ENCODE data around the gene GJC3. TPM values are rescaled to one million over a fixed set of nuclear protein-coding genes. Genes with fewer than 3 reads are reported as not detected.
"Not testable (repeated sequence)": the region's sequence is repeated elsewhere in the genome, so short reads cannot be mapped to it uniquely, and the experiment has no call there.

Gene GJC3
- total RNA-seq, 3 donors from 2014 or later (not counting 1 experiment from before 2014, with no cell fraction given): not detected

DNA sequence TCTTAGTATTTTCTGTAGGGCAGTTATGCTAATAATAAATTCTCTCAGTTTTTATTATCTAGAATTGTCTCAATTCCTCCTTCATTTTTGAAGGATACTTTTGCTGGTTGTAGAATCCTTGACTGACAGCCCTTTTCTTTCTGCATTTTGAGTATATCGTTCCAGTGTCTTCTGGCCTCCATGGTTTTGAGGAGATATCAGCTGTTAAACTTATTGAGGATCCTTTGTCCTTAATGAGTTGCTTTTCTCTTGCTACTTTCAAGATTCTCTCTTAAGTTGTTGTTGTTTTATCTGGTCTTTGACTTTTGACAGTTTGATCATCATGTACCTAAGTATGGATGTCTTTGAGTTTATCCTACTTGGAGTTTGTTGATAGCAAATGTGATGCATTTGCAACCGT is 8.9 kb upstream of the GJC3 start:
- 100% methylated on average over 1 of the region's 2 CpGs for WGBS (ENCODE audit: insufficient coverage)
- Mint-ChIP-seq H3K36me3 (no peaks in the 10 kb centered on the region), H3K9me3 (no peaks in the 10 kb centered on the region), H3K4me1 (no peaks in the 10 kb centered on the region), H3K4me3 (no peak overlapping the region), H3K27ac (no peak overlapping the region), H3K27me3 (ENCODE audit: low read depth in 2 of 2) (peaks cover 43 to 62% of the 10 kb centered on the region in 2 donors)
- H3K27ac ChIP-seq (ENCODE audit: low read length): no peak overlapping the region
- TF ChIP-seq, protein P1, sequence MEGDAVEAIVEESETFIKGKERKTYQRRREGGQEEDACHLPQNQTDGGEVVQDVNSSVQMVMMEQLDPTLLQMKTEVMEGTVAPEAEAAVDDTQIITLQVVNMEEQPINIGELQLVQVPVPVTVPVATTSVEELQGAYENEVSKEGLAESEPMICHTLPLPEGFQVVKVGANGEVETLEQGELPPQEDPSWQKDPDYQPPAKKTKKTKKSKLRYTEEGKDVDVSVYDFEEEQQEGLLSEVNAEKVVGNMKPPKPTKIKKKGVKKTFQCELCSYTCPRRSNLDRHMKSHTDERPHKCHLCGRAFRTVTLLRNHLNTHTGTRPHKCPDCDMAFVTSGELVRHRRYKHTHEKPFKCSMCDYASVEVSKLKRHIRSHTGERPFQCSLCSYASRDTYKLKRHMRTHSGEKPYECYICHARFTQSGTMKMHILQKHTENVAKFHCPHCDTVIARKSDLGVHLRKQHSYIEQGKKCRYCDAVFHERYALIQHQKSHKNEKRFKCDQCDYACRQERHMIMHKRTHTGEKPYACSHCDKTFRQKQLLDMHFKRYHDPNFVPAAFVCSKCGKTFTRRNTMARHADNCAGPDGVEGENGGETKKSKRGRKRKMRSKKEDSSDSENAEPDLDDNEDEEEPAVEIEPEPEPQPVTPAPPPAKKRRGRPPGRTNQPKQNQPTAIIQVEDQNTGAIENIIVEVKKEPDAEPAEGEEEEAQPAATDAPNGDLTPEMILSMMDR (IDR thresholded peaks at IDR 0.05): no peak
- no peaks in the 10 kb centered on the region for H3K4me1 ChIP-seq (ENCODE audit: control insufficient read depth, insufficient read depth, low read length)
- H3K4me3 ChIP-seq (ENCODE audit: low read length): no peak overlapping the region
- intact Hi-C loops (cut with micrococcal nuclease): no loop called here
- H3K27me3 ChIP-seq (ENCODE audit: control insufficient read depth, insufficient read depth, low read length): peaks cover 6% of the 10 kb centered on the region
- no peaks in the 10 kb centered on the region for H3K9me3 ChIP-seq (ENCODE audit: control insufficient read depth, insufficient read depth, low read length)
- DNase-seq (no peak), ATAC-seq (no peak)
- no peaks in the 10 kb centered on the region for H3K36me3 ChIP-seq (ENCODE audit: control insufficient read depth, insufficient read depth, low read length)

- intact Hi-C loops (cut with micrococcal nuclease); H3K4me1 Mint-ChIP-seq; H3K9me3 ChIP-seq (ENCODE audit: control insufficient read depth, insufficient read depth, low read length); H3K4me3 Mint-ChIP-seq; H3K36me3 ChIP-seq (ENCODE audit: control insufficient read depth, insufficient read depth, low read length); ATAC-seq; H3K27me3 ChIP-seq (ENCODE audit: control insufficient read depth, insufficient read depth, low read length); H3K9me3 Mint-ChIP-seq; H3K27ac ChIP-seq (ENCODE audit: low read length); H3K4me1 ChIP-seq (ENCODE audit: control insufficient read depth, insufficient read depth, low read length); DNase-seq; H3K27ac Mint-ChIP-seq; H3K36me3 Mint-ChIP-seq; H3K4me3 ChIP-seq (ENCODE audit: low read length): not testable (repeated sequence)
- 50% methylated on average over 4 of the region's 4 CpGs for WGBS (ENCODE audit: insufficient coverage)
- H3K27me3 Mint-ChIP-seq (ENCODE audit: low read depth in 2 of 2): peaks cover 43 to 54% of the 10 kb centered on the region in 2 donors
These were observed 5.6 kb upstream of the GJC3 start for GRCh38 chr7:99935009-99935408.

- Mint-ChIP-seq H3K4me3 (no peak overlapping the region), H3K36me3 (no peaks in the 10 kb centered on the region), H3K27ac (no peak overlapping the region), H3K27me3 (ENCODE audit: low read depth in 2 of 2) (peaks cover 54 to 71% of the 10 kb centered on the region in 2 donors), H3K4me1 (peaks cover 0 to 5% of the 10 kb centered on the region in 2 donors), H3K9me3 (no peaks in the 10 kb centered on the region)
- ATAC-seq (no peak), DNase-seq (no peak)
- Histone ChIP-seq H3K4me1 (ENCODE audit: control insufficient read depth, insufficient read depth, low read length) (peaks cover 6% of the 10 kb centered on the region), H3K27me3 (ENCODE audit: control insufficient read depth, insufficient read depth, low read length) (peaks cover 8% of the 10 kb centered on the region), H3K9me3 (ENCODE audit: control insufficient read depth, insufficient read depth, low read length) (no peaks in the 10 kb centered on the region), H3K36me3 (ENCODE audit: control insufficient read depth, insufficient read depth, low read length) (no peaks in the 10 kb centered on the region), H3K4me3 (ENCODE audit: low read length) (no peak overlapping the region), H3K27ac (ENCODE audit: low read length) (no peak overlapping the region)
- TF ChIP-seq, protein P1 (IDR thresholded peaks at IDR 0.05): no peak
- 68% methylated on average over 1 of the region's 3 CpGs for WGBS (ENCODE audit: insufficient coverage)
- intact Hi-C loops (cut with micrococcal nuclease): no loop called here
These were observed 956 bp upstream of the GJC3 start for GRCh38 chr7:99930376-99930775.

- H3K4me3 Mint-ChIP-seq: no peak overlapping the region
- no peak overlapping the region for H3K4me3 ChIP-seq (ENCODE audit: low read length)
These were observed 272 bp upstream of the GJC3 start for GRCh38 chr7:99929730-99930053.

More at GRCh38 chr7:99929730-99930053, 272 bp upstream of the GJC3 start:
- intact Hi-C loops (cut with micrococcal nuclease): no loop called here
- H3K27me3 Mint-ChIP-seq (ENCODE audit: low read depth in 2 of 2): peaks cover 53 to 71% of the 10 kb centered on the region in 2 donors
- H3K9me3 ChIP-seq (ENCODE audit: control insufficient read depth, insufficient read depth, low read length): no peaks in the 10 kb centered on the region
- H3K9me3 Mint-ChIP-seq: no peaks in the 10 kb centered on the region
- WGBS (ENCODE audit: insufficient coverage): no CpG with 5 or more reads among the region's 2 CpGs
- no peak overlapping the region for H3K27ac Mint-ChIP-seq
- H3K36me3 ChIP-seq (ENCODE audit: control insufficient read depth, insufficient read depth, low read length): no peaks in the 10 kb centered on the region
- H3K27me3 ChIP-seq (ENCODE audit: control insufficient read depth, insufficient read depth, low read length): peaks cover 8% of the 10 kb centered on the region
- no peaks in the 10 kb centered on the region for H3K36me3 Mint-ChIP-seq
- peak in 1 of 3 donors; percentile 10 for ATAC-seq
- peaks cover 0 to 5% of the 10 kb centered on the region in 2 donors for H3K4me1 Mint-ChIP-seq
- DNase-seq: no peak
- peaks cover 6% of the 10 kb centered on the region for H3K4me1 ChIP-seq (ENCODE audit: control insufficient read depth, insufficient read depth, low read length)
- TF ChIP-seq, protein P1 (IDR thresholded peaks at IDR 0.05): no peak
- no peak overlapping the region for H3K27ac ChIP-seq (ENCODE audit: low read length)

Data from natural killer cell (primary cell).